Peyer's patch (tissue), 4 donors: ENCODE data around the gene NFKB1. TPM values are rescaled to one million over a fixed set of nuclear protein-coding genes. Genes with fewer than 3 reads are reported as not detected.
A peak's percentile ranks its signal among the peaks of the same experiment; 100 is the strongest.

Source experiments
- DNase-seq, 3 donors: peaks; one replicate each; pipeline ENCODE4 v3.0.0-alpha.2; 2017 to 2019
- H3K27ac ChIP-seq, 4 donors: fragments of 200-600 bp; sonication (generic); one replicate each; pipeline ENCODE4 v1.5.1; 2016 to 2019
- H3K27me3 ChIP-seq, 2 donors: fragments of 200-600 bp; sonication (generic); one replicate each; pipeline ENCODE4 v1.5.1; 2019
- H3K36me3 ChIP-seq, 3 donors: fragments of 200-600 bp; sonication (generic); one replicate each; pipeline ENCODE4 v1.5.1; 2016 to 2019
- H3K4me1 ChIP-seq, 4 donors: fragments of 200-600 bp; sonication (generic); one replicate each; pipeline ENCODE4 v1.5.1; 2016 to 2019
- H3K4me3 ChIP-seq, 4 donors: fragments of 200-600 bp; sonication (generic); 1 replicate in 3 of 4; 2 replicates in 1 of 4; pipeline ENCODE4 v1.5.1; 2016 to 2019; ENCODE audit warnings: mild to moderate bottlenecking in 1 of 4
- H3K9me3 ChIP-seq, 4 donors: fragments of 200-600 bp; sonication (generic); one replicate each; pipeline ENCODE4 v1.5.1; 2016 to 2019; ENCODE audit warnings: mild to moderate bottlenecking in 1 of 4
- POLR2A ChIP-seq, 2 donors: fragments of 450-650 bp; IDR thresholded peaks; one replicate each; pipeline ENCODE4 v1.5.1; 2017; ENCODE audit warnings: antibody characterized with exemption in 2 of 2, mild to moderate bottlenecking in 2 of 2, moderate library complexity in 2 of 2
- total RNA-seq, 4 donors: library from RNA; depleted of rRNA; stranded (reverse); fragments of >200 nt; gene quantifications; one replicate each; pipeline ENCODE4 v1.1.0, GENCODE V29; 2016
- TF ChIP-seq, protein P1 (sequence below), 6 experiments: fragments of 450-650 bp in 4 of 6; fragments of 200-600 bp in 2 of 6; sonication (generic) in 1 of 6; IDR thresholded peaks; one replicate each; pipeline ENCODE4 v1.5.1; 2017 to 2019; ENCODE audit warnings: antibody characterized with exemption in 6 of 6, mild to moderate bottlenecking in 3 of 6, moderate library complexity in 1 of 6

NFKB1 gene, protein sequence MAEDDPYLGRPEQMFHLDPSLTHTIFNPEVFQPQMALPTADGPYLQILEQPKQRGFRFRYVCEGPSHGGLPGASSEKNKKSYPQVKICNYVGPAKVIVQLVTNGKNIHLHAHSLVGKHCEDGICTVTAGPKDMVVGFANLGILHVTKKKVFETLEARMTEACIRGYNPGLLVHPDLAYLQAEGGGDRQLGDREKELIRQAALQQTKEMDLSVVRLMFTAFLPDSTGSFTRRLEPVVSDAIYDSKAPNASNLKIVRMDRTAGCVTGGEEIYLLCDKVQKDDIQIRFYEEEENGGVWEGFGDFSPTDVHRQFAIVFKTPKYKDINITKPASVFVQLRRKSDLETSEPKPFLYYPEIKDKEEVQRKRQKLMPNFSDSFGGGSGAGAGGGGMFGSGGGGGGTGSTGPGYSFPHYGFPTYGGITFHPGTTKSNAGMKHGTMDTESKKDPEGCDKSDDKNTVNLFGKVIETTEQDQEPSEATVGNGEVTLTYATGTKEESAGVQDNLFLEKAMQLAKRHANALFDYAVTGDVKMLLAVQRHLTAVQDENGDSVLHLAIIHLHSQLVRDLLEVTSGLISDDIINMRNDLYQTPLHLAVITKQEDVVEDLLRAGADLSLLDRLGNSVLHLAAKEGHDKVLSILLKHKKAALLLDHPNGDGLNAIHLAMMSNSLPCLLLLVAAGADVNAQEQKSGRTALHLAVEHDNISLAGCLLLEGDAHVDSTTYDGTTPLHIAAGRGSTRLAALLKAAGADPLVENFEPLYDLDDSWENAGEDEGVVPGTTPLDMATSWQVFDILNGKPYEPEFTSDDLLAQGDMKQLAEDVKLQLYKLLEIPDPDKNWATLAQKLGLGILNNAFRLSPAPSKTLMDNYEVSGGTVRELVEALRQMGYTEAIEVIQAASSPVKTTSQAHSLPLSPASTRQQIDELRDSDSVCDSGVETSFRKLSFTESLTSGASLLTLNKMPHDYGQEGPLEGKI
- total RNA-seq = 10 to 100 TPM; 20.7 to 58.6 (median 24.5) TPM

DNA sequence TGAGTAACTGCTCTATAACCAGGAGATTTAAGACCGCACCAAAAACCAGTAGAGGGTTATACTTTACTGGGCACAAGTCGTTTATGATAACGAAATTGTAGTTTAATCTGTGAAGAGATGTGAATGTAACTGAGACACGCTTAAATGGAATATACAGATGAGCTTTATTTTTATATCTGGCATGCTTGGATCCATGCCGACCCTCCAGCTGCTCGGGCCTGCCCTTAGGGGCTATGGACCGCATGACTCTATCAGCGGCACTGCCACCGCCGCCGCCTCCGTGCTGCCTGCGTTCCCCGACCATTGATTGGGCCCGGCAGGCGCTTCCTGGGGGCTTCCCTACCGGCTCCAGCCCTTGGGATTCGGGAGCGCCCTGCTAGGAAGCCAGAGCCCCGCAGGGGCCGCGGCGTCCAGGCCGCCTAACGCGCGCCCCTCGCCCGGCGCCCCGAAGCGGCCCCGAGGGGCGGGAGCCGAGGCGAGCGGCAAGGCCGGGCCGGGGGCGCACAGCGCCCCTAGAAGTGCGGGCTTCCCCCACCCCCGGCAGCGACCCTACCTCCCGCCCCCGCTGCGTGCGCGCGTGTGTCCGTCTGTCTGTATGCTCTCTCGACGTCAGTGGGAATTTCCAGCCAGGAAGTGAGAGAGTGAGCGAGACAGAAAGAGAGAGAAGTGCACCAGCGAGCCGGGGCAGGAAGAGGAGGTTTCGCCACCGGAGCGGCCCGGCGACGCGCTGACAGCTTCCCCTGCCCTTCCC lies at the start of gene NFKB1:
Gene NFKB1 (plus strand): TSS at position 664 of the 751 bp plus-strand sequence. CDS start 24,160 bp downstream, outside the sequence.
- peak; percentile 63 to 83 (median 78) for DNase-seq
- H3K36me3 ChIP-seq = no peaks in the 10 kb centered on the region
- peak in 1 of 2 donors; percentile 33 for TF ChIP-seq POLR2A (IDR thresholded peaks at IDR 0.05)
- TF ChIP-seq, protein P1, sequence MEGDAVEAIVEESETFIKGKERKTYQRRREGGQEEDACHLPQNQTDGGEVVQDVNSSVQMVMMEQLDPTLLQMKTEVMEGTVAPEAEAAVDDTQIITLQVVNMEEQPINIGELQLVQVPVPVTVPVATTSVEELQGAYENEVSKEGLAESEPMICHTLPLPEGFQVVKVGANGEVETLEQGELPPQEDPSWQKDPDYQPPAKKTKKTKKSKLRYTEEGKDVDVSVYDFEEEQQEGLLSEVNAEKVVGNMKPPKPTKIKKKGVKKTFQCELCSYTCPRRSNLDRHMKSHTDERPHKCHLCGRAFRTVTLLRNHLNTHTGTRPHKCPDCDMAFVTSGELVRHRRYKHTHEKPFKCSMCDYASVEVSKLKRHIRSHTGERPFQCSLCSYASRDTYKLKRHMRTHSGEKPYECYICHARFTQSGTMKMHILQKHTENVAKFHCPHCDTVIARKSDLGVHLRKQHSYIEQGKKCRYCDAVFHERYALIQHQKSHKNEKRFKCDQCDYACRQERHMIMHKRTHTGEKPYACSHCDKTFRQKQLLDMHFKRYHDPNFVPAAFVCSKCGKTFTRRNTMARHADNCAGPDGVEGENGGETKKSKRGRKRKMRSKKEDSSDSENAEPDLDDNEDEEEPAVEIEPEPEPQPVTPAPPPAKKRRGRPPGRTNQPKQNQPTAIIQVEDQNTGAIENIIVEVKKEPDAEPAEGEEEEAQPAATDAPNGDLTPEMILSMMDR (IDR thresholded peaks at IDR 0.05) = peak in 1 of 6 experiments; percentile 1
- no peaks in the 10 kb centered on the region for H3K9me3 ChIP-seq
- H3K4me3 ChIP-seq = peak within 1 kb of the TSS; percentile 83 to 96 (median 94)
- no peaks in the 10 kb centered on the region for H3K27me3 ChIP-seq
- peak within 1 kb of the TSS; percentile 95 to 99 (median 98) for H3K27ac ChIP-seq
- H3K4me1 ChIP-seq = peaks cover 0 to 30% (median 9%) of the 10 kb centered on the region in 4 donors

DNA sequence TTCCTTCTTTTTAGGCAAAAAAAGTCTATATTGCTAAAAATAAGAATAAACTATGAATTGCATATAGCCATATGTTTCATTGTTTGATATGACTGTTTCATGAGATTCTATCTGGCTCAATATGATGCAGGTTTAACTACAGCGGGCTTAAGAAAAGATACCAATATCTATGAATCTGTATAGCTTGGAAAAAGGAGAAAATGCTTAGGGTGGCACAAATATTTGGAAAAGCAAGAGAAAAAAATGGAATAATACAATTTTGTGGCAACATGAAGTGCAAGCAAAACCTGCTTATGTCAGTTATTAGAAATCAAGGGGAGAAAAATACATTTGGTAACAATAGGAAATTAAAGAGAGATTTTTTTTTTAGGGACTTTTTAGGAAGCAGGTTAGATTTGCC lies 48.3 kb upstream of the NFKB1 start:
- TF ChIP-seq, protein P1 (IDR thresholded peaks at IDR 0.05) = no peak
- no peak for TF ChIP-seq POLR2A (IDR thresholded peaks at IDR 0.05)
- no peak overlapping the region for H3K27ac ChIP-seq
- H3K9me3 ChIP-seq = no peaks in the 10 kb centered on the region
- no peaks in the 10 kb centered on the region for H3K4me1 ChIP-seq
- H3K36me3 ChIP-seq = no peaks in the 10 kb centered on the region
- H3K4me3 ChIP-seq = no peak overlapping the region
- no peak for DNase-seq
- no peaks in the 10 kb centered on the region for H3K27me3 ChIP-seq

DNA sequence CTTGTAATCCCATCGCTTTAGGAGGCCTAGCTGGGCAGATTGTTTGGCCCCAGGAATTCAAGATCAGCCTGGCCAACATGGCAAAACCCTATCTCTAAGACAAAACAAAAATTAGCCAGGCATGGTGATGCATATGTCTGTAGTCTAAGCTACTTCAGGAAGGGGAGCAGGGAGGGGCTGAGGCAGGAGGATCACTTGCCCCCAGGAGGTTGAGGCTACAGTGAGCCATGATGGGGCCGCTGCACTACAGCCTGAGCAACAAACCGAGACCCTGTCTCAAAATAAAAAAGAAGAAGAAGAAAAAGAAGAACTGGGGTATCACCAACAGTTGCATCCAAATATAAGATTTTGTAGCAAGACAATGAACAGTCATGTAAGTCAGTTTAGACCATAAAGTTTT lies 47.3 kb upstream of the NFKB1 start:
- Histone ChIP-seq H3K27me3 (no peaks in the 10 kb centered on the region), H3K4me1 (no peaks in the 10 kb centered on the region), H3K27ac (no peak overlapping the region), H3K4me3 (no peak overlapping the region), H3K9me3 (no peaks in the 10 kb centered on the region), H3K36me3 (no peaks in the 10 kb centered on the region)
- TF ChIP-seq, protein P1 (IDR thresholded peaks at IDR 0.05) = no peak
- no peak for TF ChIP-seq POLR2A (IDR thresholded peaks at IDR 0.05)
- no peak for DNase-seq

DNA sequence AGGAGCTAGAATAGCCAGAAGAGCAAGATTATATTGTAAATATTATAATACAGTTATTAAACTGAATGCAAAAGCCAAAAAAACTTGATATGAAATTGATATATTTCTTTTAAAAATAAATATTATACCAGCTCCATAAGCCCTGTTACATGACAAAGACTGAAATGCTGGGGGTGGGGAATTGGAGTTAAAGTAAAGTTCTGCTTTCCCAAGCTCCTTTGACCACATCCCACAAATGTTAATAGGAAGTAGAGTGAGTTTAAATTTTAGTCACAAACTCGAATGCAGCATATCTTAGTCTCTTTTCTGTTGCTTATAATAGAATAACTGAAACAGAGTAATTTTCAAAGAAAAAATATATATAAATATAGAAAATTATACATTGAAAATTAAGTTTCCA lies 46.9 kb upstream of the NFKB1 start:
- no peak for DNase-seq
- Histone ChIP-seq H3K4me1 (no peaks in the 10 kb centered on the region), H3K36me3 (no peaks in the 10 kb centered on the region), H3K9me3 (no peaks in the 10 kb centered on the region), H3K27me3 (no peaks in the 10 kb centered on the region), H3K4me3 (no peak overlapping the region), H3K27ac (no peak overlapping the region)
- no peak for TF ChIP-seq POLR2A (IDR thresholded peaks at IDR 0.05)
- TF ChIP-seq, protein P1 (IDR thresholded peaks at IDR 0.05) = no peak
